Caco-2 (cell line): Measurements from ENCODE around the gene UNC5B. TPM values are rescaled to one million over a fixed set of nuclear protein-coding genes. Genes with fewer than 3 reads are reported as not detected.

Source experiments
- BruUV-seq: library from RNA; stranded (reverse); fragments of 400-500 nt; replicated peaks from 2 replicates; lab custom pipeline; 2021; lab: Mats Ljungman, UMichigan
- CTCF ChIA-PET: fragments of 300-600 bp; sonication (Branson Sonifier 250); formaldehyde crosslinking; loops from one replicate; lab custom pipeline; 2022; ENCODE audit warnings: antibody characterized with exemption; lab: Charles Lee
- POLR2A ChIA-PET: fragments of 300-600 bp; sonication (Branson Sonifier 250); formaldehyde crosslinking; loops from one replicate; lab custom pipeline; 2022; ENCODE audit warnings: antibody characterized with exemption; lab: Charles Lee
- DNase-seq, 2 experiments: peaks; one replicate each; pipeline versions ENCODE4 v3.0.0 to v3.0.0-alpha.2; 2020 to 2022
- H3K27me3 ChIP-seq: replicated peaks from 2 replicates; pipeline ENCODE4 v1.6.0; 2011; ENCODE audit warnings: low read length; ENCODE audit not compliant: control insufficient read depth, insufficient read depth
- H3K36me3 ChIP-seq: 2 replicates; pipeline ENCODE4 v1.5.1; 2011; ENCODE audit warnings: low read length; ENCODE audit not compliant: control insufficient read depth, insufficient read depth
- H3K4me1 ChIP-seq: fragments of 250-450 bp; sonication (Bioruptor Pico); 2 replicates; pipeline ENCODE4 v1.5.1; 2020; ENCODE audit warnings: mild to moderate bottlenecking
- H3K4me3 ChIP-seq: 2 replicates; pipeline ENCODE4 v1.5.1; 2011; ENCODE audit warnings: low read depth, mild to moderate bottlenecking, control low read depth, low read length
- H3K9me3 ChIP-seq: fragments of 250-450 bp; sonication (Bioruptor Pico); 2 replicates; pipeline ENCODE4 v1.5.1; 2020; ENCODE audit warnings: mild to moderate bottlenecking, moderate library complexity
- H3K27ac Mint-ChIP-seq: one replicate; pipeline ENCODE4 v1.8.0; 2022; ENCODE audit warnings: mixed read lengths; ENCODE audit not compliant: unreplicated experiment
- H3K27me3 Mint-ChIP-seq: one replicate; pipeline ENCODE4 v1.8.0; 2022; ENCODE audit warnings: mixed read lengths; ENCODE audit not compliant: insufficient read depth, unreplicated experiment
- H3K36me3 Mint-ChIP-seq: one replicate; pipeline ENCODE4 v1.8.0; 2022; ENCODE audit warnings: mild to moderate bottlenecking, mixed read lengths; ENCODE audit not compliant: insufficient read depth, unreplicated experiment
- H3K4me1 Mint-ChIP-seq: one replicate; pipeline ENCODE4 v1.8.0; 2022; ENCODE audit warnings: low read depth, mixed read lengths; ENCODE audit not compliant: unreplicated experiment
- H3K4me3 Mint-ChIP-seq: one replicate; pipeline ENCODE4 v1.8.0; 2022; ENCODE audit warnings: mild to moderate bottlenecking, moderate library complexity, mixed read lengths; ENCODE audit not compliant: unreplicated experiment
- H3K9me3 Mint-ChIP-seq: one replicate; pipeline ENCODE4 v1.8.0; 2022; ENCODE audit warnings: mixed read lengths; ENCODE audit not compliant: unreplicated experiment
- intact Hi-C: fragments of 100-400 bp; cut with micrococcal nuclease; formaldehyde crosslinking; loops from one replicate; pipeline ENCODE4 v1.10.0; 2022; ENCODE audit not compliant: unreplicated experiment
- total RNA-seq: library from RNA; stranded (reverse); gene quantifications from 2 replicates; pipeline ENCODE4 v1.2.3, GENCODE V29; 2022
- TF ChIP-seq, protein P1 (sequence below), 2 experiments: fragments of 200-600 bp in 1 of 2; IDR thresholded peaks; 1 replicate in 1 of 2; 2 replicates in 1 of 2; pipeline versions ENCODE4 v1.5.1 to v1.8.0; 2011 to 2022; ENCODE audit warnings: antibody characterized with exemption in 1 of 2, control low read depth in 1 of 2, inconsistent platforms in 1 of 2, low read depth in 1 of 2, low read length in 1 of 2, mild to moderate bottlenecking in 1 of 2, moderate library complexity in 1 of 2; ENCODE audit not compliant: insufficient read depth in 1 of 2, severe bottlenecking in 1 of 2, unreplicated experiment in 1 of 2

UNC5B gene
- total RNA-seq, 1 experiment from 2014 or later, result 22.4 TPM

DNA sequence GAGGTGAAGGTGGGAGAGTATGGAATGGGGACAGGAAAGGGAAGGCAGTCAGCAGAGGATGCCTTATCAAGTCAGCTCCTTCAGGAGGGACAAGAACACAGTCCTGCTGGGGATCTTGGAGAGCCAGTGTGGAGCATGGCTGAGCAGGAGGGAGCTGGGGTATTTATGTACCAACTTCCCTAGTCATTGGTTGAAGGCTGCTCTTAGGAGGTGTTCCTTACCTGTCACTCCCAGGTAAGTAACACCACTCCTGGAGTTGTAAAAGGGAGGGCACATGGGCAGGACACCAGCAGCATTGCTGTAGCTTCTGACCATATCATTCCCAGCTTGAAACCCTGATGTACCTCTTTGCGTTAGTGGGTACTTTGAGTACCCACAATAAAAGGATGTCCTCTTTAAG, 136.5 kb downstream of the UNC5B start:
- BruUV-seq, result no TSS peak
- H3K4me3 ChIP-seq, result no peak overlapping the region
- ChIA-PET POLR2A (interaction anchor here (0.6 kb wide), 1 partner anchor 27 kb away, joined by 3 read pairs; no protein-coding TSS in a partner anchor), CTCF (interaction anchor here (0.6 to 1.3 kb wide), 3 partner anchors 35 to 290 kb away, joined by 3 read pairs; no protein-coding TSS in a partner anchor)
- Mint-ChIP-seq H3K4me1 (peaks cover 35% of the 10 kb centered on the region), H3K27ac (peak overlapping the region; percentile 25), H3K27me3 (no peaks in the 10 kb centered on the region), H3K9me3 (no peaks in the 10 kb centered on the region), H3K4me3 (no peak overlapping the region), H3K36me3 (peaks cover 4% of the 10 kb centered on the region)
- no peak for DNase-seq
- H3K4me1 ChIP-seq, result peaks cover 45% of the 10 kb centered on the region
- no peaks in the 10 kb centered on the region for H3K36me3 ChIP-seq
- H3K9me3 ChIP-seq, result no peaks in the 10 kb centered on the region
- TF ChIP-seq, protein P1, sequence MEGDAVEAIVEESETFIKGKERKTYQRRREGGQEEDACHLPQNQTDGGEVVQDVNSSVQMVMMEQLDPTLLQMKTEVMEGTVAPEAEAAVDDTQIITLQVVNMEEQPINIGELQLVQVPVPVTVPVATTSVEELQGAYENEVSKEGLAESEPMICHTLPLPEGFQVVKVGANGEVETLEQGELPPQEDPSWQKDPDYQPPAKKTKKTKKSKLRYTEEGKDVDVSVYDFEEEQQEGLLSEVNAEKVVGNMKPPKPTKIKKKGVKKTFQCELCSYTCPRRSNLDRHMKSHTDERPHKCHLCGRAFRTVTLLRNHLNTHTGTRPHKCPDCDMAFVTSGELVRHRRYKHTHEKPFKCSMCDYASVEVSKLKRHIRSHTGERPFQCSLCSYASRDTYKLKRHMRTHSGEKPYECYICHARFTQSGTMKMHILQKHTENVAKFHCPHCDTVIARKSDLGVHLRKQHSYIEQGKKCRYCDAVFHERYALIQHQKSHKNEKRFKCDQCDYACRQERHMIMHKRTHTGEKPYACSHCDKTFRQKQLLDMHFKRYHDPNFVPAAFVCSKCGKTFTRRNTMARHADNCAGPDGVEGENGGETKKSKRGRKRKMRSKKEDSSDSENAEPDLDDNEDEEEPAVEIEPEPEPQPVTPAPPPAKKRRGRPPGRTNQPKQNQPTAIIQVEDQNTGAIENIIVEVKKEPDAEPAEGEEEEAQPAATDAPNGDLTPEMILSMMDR (IDR thresholded peaks at IDR 0.05; ENCODE audit: insufficient read depth in 1 of 2, low read depth in 1 of 2, low read length in 1 of 2, severe bottlenecking in 1 of 2, unreplicated experiment in 1 of 2), result no peak
- H3K27me3 ChIP-seq, result no peaks in the 10 kb centered on the region
- intact Hi-C loops, result no loop called here

DNA sequence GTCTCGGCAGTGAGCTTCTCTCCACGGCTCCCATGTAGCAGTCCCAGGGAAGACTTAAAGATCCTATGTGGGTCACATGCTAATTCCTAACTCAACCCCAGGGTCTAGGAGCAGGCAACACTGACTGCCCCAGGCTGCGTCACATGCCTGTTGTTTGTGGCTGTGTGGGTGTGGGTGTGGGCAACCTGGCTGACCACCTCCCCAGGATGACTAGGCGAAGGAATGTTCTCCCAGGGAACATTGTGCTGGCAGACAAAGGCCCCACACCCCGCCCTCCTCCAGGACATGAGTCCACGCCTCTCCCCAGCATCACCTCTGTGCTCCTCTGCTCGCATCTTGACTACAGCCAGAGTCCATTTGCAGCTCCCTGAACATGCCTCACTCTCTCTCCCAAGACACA, 137.0 kb downstream of the UNC5B start:
- Histone ChIP-seq H3K4me3 (no peak overlapping the region), H3K4me1 (peaks cover 39% of the 10 kb centered on the region), H3K9me3 (no peaks in the 10 kb centered on the region), H3K27me3 (no peaks in the 10 kb centered on the region), H3K36me3 (no peaks in the 10 kb centered on the region)
- ChIA-PET POLR2A (interaction anchor here (0.6 kb wide), 1 partner anchor 26 kb away, joined by 3 read pairs; no protein-coding TSS in a partner anchor), CTCF (interaction anchor here (1.3 kb wide), 1 partner anchor 35 kb away, joined by 3 read pairs; no protein-coding TSS in a partner anchor)
- intact Hi-C loops, result no loop called here
- H3K4me3 Mint-ChIP-seq, result no peak overlapping the region
- no TSS peak for BruUV-seq
- TF ChIP-seq, protein P1 (IDR thresholded peaks at IDR 0.05; ENCODE audit: insufficient read depth in 1 of 2, low read depth in 1 of 2, low read length in 1 of 2, severe bottlenecking in 1 of 2, unreplicated experiment in 1 of 2), result no peak
- H3K27ac Mint-ChIP-seq, result peak overlapping the region; percentile 3
- peaks cover 32% of the 10 kb centered on the region for H3K4me1 Mint-ChIP-seq
- peak; percentile 52 to 67 for DNase-seq
- H3K36me3 Mint-ChIP-seq, result peaks cover 4% of the 10 kb centered on the region
- H3K27me3 Mint-ChIP-seq, result no peaks in the 10 kb centered on the region
- no peaks in the 10 kb centered on the region for H3K9me3 Mint-ChIP-seq

- H3K27ac Mint-ChIP-seq, result no peak overlapping the region
- H3K4me1 Mint-ChIP-seq, result peaks cover 18% of the 10 kb centered on the region
- no peaks in the 10 kb centered on the region for H3K9me3 Mint-ChIP-seq
- intact Hi-C loops, result no loop called here
- H3K36me3 Mint-ChIP-seq, result no peaks in the 10 kb centered on the region
- no peaks in the 10 kb centered on the region for H3K27me3 Mint-ChIP-seq
- Histone ChIP-seq H3K9me3 (no peaks in the 10 kb centered on the region), H3K4me3 (no peak overlapping the region), H3K4me1 (peaks cover 27% of the 10 kb centered on the region), H3K27me3 (no peaks in the 10 kb centered on the region), H3K36me3 (no peaks in the 10 kb centered on the region)
- ChIA-PET POLR2A (no interaction called here), CTCF (interaction anchor here (1.0 to 1.2 kb wide), 2 partner anchors 26 to 197 kb away, joined by 3 read pairs; no protein-coding TSS in a partner anchor)
- TF ChIP-seq, protein P1 (IDR thresholded peaks at IDR 0.05; ENCODE audit: insufficient read depth in 1 of 2, low read depth in 1 of 2, low read length in 1 of 2, severe bottlenecking in 1 of 2, unreplicated experiment in 1 of 2), result no peak
- no peak overlapping the region for H3K4me3 Mint-ChIP-seq
- no TSS peak for BruUV-seq
- DNase-seq, result no peak
These were observed 138.7 kb downstream of the UNC5B start for GRCh38 chr10:71351087-71351486.
